HL-60 (cell line): Measurements from ENCODE around the gene LCN15.

Experiments used
- DNase-seq, 2 experiments: peaks; one replicate each; pipeline ENCODE4 v3.0.0-alpha.2; 2010 to 2020; ENCODE audit warnings: low read depth in 1 of 2, low spot score in 1 of 2
- H3K27ac ChIP-seq: fragments of 250-450 bp; sonication (Bioruptor Pico); replicated peaks from 2 replicates; pipeline ENCODE4 v1.5.1; 2020; ENCODE audit warnings: mild to moderate bottlenecking, moderate library complexity
- H3K27me3 ChIP-seq: fragments of 250-450 bp; sonication (Bioruptor Pico); 2 replicates; pipeline ENCODE4 v1.5.1; 2021; ENCODE audit warnings: mild to moderate bottlenecking, moderate library complexity; ENCODE audit not compliant: insufficient read depth, poor library complexity, severe bottlenecking
- H3K4me3 ChIP-seq: replicated peaks from 2 replicates; pipeline ENCODE4 v1.5.1; 2011; ENCODE audit warnings: mild to moderate bottlenecking, control low read depth, low read length; ENCODE audit not compliant: insufficient read depth
- GABPA ChIP-seq: IDR thresholded peaks from 2 replicates; pipeline ENCODE4 v1.6.1; 2012; ENCODE audit warnings: low read depth
- POLR2AphosphoS5 ChIP-seq: IDR thresholded peaks from 2 replicates; pipeline ENCODE4 v1.6.1; 2012; ENCODE audit warnings: low read depth
- SPI1 ChIP-seq: IDR thresholded peaks from 2 replicates; pipeline ENCODE4 v1.6.1; 2012; ENCODE audit warnings: low read depth, mild to moderate bottlenecking, borderline replicate concordance
- TF ChIP-seq, protein P1 (sequence below): IDR thresholded peaks from 2 replicates; pipeline ENCODE4 v1.6.1; 2012; ENCODE audit warnings: low read depth; ENCODE audit not compliant: insufficient replicate concordance
- TF ChIP-seq, protein P2 (sequence below): IDR thresholded peaks from one replicate; pipeline ENCODE4 v1.5.1; 2011; ENCODE audit warnings: low read length, control low read depth, inconsistent platforms; ENCODE audit not compliant: insufficient read depth

LCN15 gene

DNA sequence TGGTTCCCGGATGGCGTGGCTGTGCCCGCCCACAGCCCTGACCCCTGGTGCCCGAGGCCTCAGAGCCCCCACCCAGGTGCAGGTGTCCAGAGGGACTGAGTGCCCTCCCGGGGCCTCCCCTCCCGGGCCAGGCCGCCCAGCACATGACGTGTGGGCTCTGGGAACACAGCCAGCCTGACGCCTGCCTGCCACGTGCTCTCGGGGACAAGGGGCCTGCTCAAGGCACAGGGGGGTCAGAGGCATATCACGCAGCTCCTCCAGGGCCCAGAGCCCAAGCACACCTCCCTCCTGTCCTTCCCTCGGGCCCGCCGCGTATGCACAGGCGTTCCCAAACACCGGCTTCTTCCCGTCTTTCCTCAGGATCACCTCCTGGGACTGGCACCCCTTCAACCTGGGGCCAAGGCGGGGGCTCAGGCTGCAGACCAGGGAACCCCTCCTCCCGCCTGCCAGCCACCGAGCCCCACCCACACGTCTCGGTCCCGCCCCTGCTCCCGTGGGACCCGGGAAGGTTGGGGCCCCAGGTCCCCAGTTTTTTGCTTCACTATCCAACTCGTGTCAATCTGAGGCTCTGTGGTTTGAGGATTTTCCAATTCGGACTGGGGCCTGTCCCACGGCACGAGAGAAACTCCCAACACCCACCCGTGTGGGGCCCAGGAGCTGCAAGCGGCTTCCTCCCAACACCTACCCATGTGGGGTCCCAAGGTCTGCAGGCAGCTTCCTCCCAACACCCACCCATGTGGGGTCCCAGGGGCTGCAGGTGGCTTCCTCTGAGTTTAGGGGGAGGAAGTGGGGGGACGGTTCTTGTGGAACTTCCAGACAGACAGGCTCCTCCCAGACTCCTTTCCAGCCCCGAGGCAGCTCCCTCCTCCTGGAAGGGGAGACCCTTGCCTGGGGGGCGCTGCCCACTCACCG is 23.1 kb downstream of the LCN15 start:
- Histone ChIP-seq H3K27ac (no peak overlapping the region), H3K4me3 (no peak overlapping the region), H3K27me3 (peaks cover 12% of the 10 kb centered on the region)
- TF ChIP-seq SPI1 (peak; percentile 13; the same call in 1 of the 2 replicates), GABPA (no peak), POLR2AphosphoS5 (no peak)
- TF ChIP-seq, protein P1, sequence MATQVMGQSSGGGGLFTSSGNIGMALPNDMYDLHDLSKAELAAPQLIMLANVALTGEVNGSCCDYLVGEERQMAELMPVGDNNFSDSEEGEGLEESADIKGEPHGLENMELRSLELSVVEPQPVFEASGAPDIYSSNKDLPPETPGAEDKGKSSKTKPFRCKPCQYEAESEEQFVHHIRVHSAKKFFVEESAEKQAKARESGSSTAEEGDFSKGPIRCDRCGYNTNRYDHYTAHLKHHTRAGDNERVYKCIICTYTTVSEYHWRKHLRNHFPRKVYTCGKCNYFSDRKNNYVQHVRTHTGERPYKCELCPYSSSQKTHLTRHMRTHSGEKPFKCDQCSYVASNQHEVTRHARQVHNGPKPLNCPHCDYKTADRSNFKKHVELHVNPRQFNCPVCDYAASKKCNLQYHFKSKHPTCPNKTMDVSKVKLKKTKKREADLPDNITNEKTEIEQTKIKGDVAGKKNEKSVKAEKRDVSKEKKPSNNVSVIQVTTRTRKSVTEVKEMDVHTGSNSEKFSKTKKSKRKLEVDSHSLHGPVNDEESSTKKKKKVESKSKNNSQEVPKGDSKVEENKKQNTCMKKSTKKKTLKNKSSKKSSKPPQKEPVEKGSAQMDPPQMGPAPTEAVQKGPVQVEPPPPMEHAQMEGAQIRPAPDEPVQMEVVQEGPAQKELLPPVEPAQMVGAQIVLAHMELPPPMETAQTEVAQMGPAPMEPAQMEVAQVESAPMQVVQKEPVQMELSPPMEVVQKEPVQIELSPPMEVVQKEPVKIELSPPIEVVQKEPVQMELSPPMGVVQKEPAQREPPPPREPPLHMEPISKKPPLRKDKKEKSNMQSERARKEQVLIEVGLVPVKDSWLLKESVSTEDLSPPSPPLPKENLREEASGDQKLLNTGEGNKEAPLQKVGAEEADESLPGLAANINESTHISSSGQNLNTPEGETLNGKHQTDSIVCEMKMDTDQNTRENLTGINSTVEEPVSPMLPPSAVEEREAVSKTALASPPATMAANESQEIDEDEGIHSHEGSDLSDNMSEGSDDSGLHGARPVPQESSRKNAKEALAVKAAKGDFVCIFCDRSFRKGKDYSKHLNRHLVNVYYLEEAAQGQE = no peak
- no peak for DNase-seq

DNA sequence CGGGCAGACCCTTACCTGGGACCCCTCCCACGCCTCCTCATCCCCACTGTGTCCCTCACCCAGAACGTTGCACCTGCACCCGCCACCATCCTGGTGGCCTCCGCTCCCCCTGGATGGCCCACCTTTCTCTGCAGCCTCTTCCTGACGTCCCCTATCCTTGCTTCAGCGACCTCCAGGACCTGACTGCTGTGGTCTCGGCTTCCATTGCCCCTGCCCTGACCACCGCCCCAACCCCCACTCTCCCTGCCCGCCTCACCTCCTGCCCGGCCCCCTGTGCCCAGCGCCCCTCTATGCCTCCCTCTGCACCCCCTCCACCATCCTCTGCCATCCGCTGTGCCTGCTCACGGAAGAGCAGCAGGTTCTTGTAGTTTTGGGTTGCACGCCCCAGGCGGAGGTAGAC is 23.8 kb downstream of the LCN15 start:
- DNase-seq = no peak
- Histone ChIP-seq H3K27me3 (peaks cover 12% of the 10 kb centered on the region), H3K4me3 (no peak overlapping the region), H3K27ac (no peak overlapping the region)
- TF ChIP-seq, protein P2, sequence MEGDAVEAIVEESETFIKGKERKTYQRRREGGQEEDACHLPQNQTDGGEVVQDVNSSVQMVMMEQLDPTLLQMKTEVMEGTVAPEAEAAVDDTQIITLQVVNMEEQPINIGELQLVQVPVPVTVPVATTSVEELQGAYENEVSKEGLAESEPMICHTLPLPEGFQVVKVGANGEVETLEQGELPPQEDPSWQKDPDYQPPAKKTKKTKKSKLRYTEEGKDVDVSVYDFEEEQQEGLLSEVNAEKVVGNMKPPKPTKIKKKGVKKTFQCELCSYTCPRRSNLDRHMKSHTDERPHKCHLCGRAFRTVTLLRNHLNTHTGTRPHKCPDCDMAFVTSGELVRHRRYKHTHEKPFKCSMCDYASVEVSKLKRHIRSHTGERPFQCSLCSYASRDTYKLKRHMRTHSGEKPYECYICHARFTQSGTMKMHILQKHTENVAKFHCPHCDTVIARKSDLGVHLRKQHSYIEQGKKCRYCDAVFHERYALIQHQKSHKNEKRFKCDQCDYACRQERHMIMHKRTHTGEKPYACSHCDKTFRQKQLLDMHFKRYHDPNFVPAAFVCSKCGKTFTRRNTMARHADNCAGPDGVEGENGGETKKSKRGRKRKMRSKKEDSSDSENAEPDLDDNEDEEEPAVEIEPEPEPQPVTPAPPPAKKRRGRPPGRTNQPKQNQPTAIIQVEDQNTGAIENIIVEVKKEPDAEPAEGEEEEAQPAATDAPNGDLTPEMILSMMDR = no peak
- TF ChIP-seq, protein P1 = no peak
- TF ChIP-seq SPI1 (no peak), GABPA (no peak), POLR2AphosphoS5 (no peak)

DNA sequence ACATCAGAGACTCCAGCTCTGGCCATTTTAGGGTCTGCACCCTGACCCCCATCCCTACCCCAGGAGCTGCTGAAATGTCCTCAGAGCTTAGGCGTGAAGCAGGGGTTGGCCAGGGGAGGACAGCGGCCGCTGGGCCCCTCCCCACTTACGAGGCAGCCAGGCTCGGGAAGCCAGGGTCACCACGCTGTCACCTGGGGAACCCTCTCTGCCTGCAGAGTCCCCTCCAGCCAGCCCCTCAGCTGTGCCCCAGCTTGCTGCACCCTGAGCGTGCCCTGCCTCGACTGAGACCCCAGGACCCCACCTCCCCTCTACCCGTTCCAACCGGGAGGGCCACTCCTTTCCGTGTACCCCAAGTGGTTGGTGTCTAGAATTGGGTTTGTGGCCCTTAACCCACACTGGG is 24.2 kb downstream of the LCN15 start:
- TF ChIP-seq SPI1 = no peak
- TF ChIP-seq, protein P2 = no peak
- TF ChIP-seq POLR2AphosphoS5 = no peak
- TF ChIP-seq, protein P1 = no peak
- no peak for TF ChIP-seq GABPA
- Histone ChIP-seq H3K27ac (no peak overlapping the region), H3K4me3 (no peak overlapping the region), H3K27me3 (peaks cover 12% of the 10 kb centered on the region)
- no peak for DNase-seq
